ENCODE measurements around the gene GALNT16.

GALNT16 gene

DNA sequence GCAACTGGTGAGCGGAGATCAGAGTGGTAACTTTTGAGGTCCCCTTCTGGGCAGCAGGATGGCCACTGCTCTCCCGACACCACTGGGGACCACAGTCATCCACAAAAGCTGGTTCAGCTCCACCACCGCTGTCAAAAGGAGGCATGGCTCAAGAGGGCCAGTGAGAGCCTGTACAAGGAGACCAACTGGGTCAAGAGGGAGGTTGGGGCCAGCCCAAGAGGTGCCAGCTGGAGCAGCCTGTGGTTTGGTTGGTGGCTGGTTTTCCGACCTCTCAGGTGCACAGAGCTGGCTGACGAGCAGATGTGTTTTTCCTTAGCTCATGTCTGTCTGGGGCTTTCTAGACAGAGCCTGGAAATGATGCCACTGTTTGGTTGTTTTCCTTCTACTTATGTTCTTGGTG lies 78.0 kb downstream of the GALNT16 start:
- Histone ChIP-seq H3K4me3 (ENCODE audit: low read length) (no peak overlapping the region), H3K27me3 (ENCODE audit: control insufficient read depth, insufficient read depth, low read length) (peaks cover 21% of the 10 kb centered on the region), H3K4me1 (ENCODE audit: control insufficient read depth, insufficient read depth, low read length) (peaks cover 4% of the 10 kb centered on the region), H3K36me3 (ENCODE audit: control insufficient read depth, insufficient read depth, low read length) (no peaks in the 10 kb centered on the region), H3K9me3 (ENCODE audit: control insufficient read depth, low read length) (no peaks in the 10 kb centered on the region), H3K9ac (ENCODE audit: low read length) (no peak overlapping the region)

GRCh38 chr14:69339426-69339825 lies 79.5 kb downstream of the GALNT16 start:
- H3K4me3 ChIP-seq (ENCODE audit: low read length), result no peak overlapping the region
- peaks cover 14% of the 10 kb centered on the region for H3K4me1 ChIP-seq (ENCODE audit: control insufficient read depth, insufficient read depth, low read length)
- H3K9ac ChIP-seq (ENCODE audit: low read length), result no peak overlapping the region
- no peaks in the 10 kb centered on the region for H3K9me3 ChIP-seq (ENCODE audit: control insufficient read depth, low read length)
- H3K27me3 ChIP-seq (ENCODE audit: control insufficient read depth, insufficient read depth, low read length), result peaks cover 22% of the 10 kb centered on the region
- no peaks in the 10 kb centered on the region for H3K36me3 ChIP-seq (ENCODE audit: control insufficient read depth, insufficient read depth, low read length)

DNA sequence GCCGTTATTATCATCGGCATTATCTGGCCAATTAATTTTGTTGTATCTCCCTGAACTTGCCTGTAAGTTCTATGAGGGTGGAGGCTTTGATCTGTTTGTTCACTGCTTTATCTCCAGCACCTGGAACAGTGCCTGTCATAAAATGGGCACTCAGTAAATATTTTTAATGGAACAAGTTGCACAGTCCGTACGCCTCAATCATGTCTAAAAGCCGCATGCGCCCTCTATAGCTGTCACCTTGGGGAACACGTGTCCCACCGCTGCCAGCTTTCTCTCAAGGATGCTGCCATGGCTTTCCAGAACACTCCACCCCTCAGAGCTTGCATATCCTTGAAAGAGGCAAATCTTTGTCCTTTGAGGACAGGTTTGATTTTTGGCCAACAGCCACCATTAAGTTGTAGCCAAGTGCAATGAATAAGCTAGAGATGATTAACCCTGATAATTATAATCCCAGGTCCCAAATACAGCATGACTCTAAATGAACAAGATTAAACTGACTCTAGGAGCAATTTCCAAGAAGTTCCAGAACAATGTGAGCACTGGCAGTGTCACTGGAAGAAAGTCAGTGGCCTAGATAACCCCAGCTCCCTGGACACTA lies 83.1 kb downstream of the GALNT16 start:
- Histone ChIP-seq H3K36me3 (ENCODE audit: control insufficient read depth, insufficient read depth, low read length) (no peaks in the 10 kb centered on the region), H3K4me3 (ENCODE audit: low read length) (no peak overlapping the region), H3K9ac (ENCODE audit: low read length) (no peak overlapping the region)

DNA sequence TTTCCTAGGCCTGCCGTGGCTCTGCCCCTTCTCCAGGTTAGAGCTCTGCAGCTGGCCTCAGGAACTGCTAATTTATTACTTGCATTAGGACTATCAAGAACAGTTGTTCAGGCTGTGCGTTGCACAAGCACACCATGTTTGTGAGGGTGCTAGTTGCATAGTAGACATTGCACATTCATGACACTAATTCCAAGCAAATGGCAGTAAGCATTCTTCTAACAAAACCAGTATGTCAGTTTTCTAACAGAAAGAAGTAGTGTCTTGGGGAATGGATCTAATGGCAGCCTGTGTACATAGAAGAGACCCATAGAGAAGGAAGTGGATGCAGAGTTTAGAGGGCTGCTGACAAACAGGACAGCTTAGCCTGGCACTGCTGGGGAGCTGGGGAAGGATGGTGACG lies 84.2 kb downstream of the GALNT16 start:
- H3K4me1 ChIP-seq (ENCODE audit: control insufficient read depth, insufficient read depth, low read length), result peaks cover 14% of the 10 kb centered on the region
- no peak overlapping the region for H3K9ac ChIP-seq (ENCODE audit: low read length)
- H3K9me3 ChIP-seq (ENCODE audit: control insufficient read depth, low read length), result no peaks in the 10 kb centered on the region
- H3K4me3 ChIP-seq (ENCODE audit: low read length), result no peak overlapping the region
- H3K36me3 ChIP-seq (ENCODE audit: control insufficient read depth, insufficient read depth, low read length), result no peaks in the 10 kb centered on the region
- H3K27me3 ChIP-seq (ENCODE audit: control insufficient read depth, insufficient read depth, low read length), result peaks cover 43% of the 10 kb centered on the region

More for the DNA sequence above, 83.1 kb downstream of the GALNT16 start:
- H3K4me1 ChIP-seq (ENCODE audit: control insufficient read depth, insufficient read depth, low read length), result peaks cover 14% of the 10 kb centered on the region
- no peaks in the 10 kb centered on the region for H3K9me3 ChIP-seq (ENCODE audit: control insufficient read depth, low read length)
- H3K27me3 ChIP-seq (ENCODE audit: control insufficient read depth, insufficient read depth, low read length), result peaks cover 39% of the 10 kb centered on the region

DNA sequence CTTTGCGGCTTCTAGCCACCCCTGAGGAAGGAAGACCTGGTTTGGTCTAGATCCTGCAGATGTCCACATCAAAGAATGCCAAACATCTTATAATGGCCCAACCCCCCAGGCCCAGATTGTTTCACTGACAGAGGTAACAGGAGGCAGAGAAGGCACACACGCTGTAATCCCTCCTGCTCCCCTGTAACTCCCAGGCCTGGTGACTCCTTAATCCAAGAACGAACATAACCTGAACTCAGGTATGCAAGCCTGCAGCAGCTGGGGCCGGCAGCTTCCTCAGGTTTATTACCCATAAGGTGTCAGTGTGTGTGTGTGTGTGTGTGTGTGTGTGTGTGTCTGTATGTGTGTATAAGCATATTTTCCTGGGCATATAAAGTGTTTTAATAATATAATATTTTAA lies 85.4 kb downstream of the GALNT16 start:
- no peaks in the 10 kb centered on the region for H3K36me3 ChIP-seq (ENCODE audit: control insufficient read depth, insufficient read depth, low read length)
- no peak overlapping the region for H3K9ac ChIP-seq (ENCODE audit: low read length)
- peaks cover 14% of the 10 kb centered on the region for H3K4me1 ChIP-seq (ENCODE audit: control insufficient read depth, insufficient read depth, low read length)
- no peaks in the 10 kb centered on the region for H3K9me3 ChIP-seq (ENCODE audit: control insufficient read depth, low read length)
- H3K4me3 ChIP-seq (ENCODE audit: low read length), result no peak overlapping the region
- H3K27me3 ChIP-seq (ENCODE audit: control insufficient read depth, insufficient read depth, low read length), result peaks cover 39% of the 10 kb centered on the region

- no peaks in the 10 kb centered on the region for H3K36me3 ChIP-seq (ENCODE audit: control insufficient read depth, insufficient read depth, low read length)
- peaks cover 14% of the 10 kb centered on the region for H3K4me1 ChIP-seq (ENCODE audit: control insufficient read depth, insufficient read depth, low read length)
- no peaks in the 10 kb centered on the region for H3K9me3 ChIP-seq (ENCODE audit: control insufficient read depth, low read length)
Observed at GRCh38 chr14:69346710-69347109, 86.8 kb downstream of the GALNT16 start.

GRCh38 chr14:69349091-69349777 lies 89.3 kb downstream of the GALNT16 start:
- Histone ChIP-seq H3K27me3 (ENCODE audit: control insufficient read depth, insufficient read depth, low read length) (peaks cover 28% of the 10 kb centered on the region), H3K9ac (ENCODE audit: low read length) (no peak overlapping the region), H3K4me3 (ENCODE audit: low read length) (no peak overlapping the region), H3K36me3 (ENCODE audit: control insufficient read depth, insufficient read depth, low read length) (no peaks in the 10 kb centered on the region), H3K4me1 (ENCODE audit: control insufficient read depth, insufficient read depth, low read length) (peaks cover 2% of the 10 kb centered on the region), H3K9me3 (ENCODE audit: control insufficient read depth, low read length) (no peaks in the 10 kb centered on the region)

More at GRCh38 chr14:69346710-69347109, 86.8 kb downstream of the GALNT16 start:
- Histone ChIP-seq H3K27me3 (ENCODE audit: control insufficient read depth, insufficient read depth, low read length) (peaks cover 31% of the 10 kb centered on the region), H3K9ac (ENCODE audit: low read length) (no peak overlapping the region), H3K4me3 (ENCODE audit: low read length) (no peak overlapping the region)

GRCh38 chr14:69350892-69351291 lies 90.9 kb downstream of the GALNT16 start:
- no peak overlapping the region for H3K9ac ChIP-seq (ENCODE audit: low read length)
- peaks cover 9% of the 10 kb centered on the region for H3K4me1 ChIP-seq (ENCODE audit: control insufficient read depth, insufficient read depth, low read length)

GRCh38 chr14:69351385-69351784 lies 91.4 kb downstream of the GALNT16 start:
- no peaks in the 10 kb centered on the region for H3K9me3 ChIP-seq (ENCODE audit: control insufficient read depth, low read length)
- peaks cover 16% of the 10 kb centered on the region for H3K27me3 ChIP-seq (ENCODE audit: control insufficient read depth, insufficient read depth, low read length)
- H3K4me1 ChIP-seq (ENCODE audit: control insufficient read depth, insufficient read depth, low read length), result peaks cover 9% of the 10 kb centered on the region
- no peaks in the 10 kb centered on the region for H3K36me3 ChIP-seq (ENCODE audit: control insufficient read depth, insufficient read depth, low read length)
- H3K9ac ChIP-seq (ENCODE audit: low read length), result no peak overlapping the region
- no peak overlapping the region for H3K4me3 ChIP-seq (ENCODE audit: low read length)

More at GRCh38 chr14:69350892-69351291, 90.9 kb downstream of the GALNT16 start:
- peaks cover 16% of the 10 kb centered on the region for H3K27me3 ChIP-seq (ENCODE audit: control insufficient read depth, insufficient read depth, low read length)
- H3K36me3 ChIP-seq (ENCODE audit: control insufficient read depth, insufficient read depth, low read length), result no peaks in the 10 kb centered on the region
- H3K9me3 ChIP-seq (ENCODE audit: control insufficient read depth, low read length), result no peaks in the 10 kb centered on the region
- no peak overlapping the region for H3K4me3 ChIP-seq (ENCODE audit: low read length)

DNA sequence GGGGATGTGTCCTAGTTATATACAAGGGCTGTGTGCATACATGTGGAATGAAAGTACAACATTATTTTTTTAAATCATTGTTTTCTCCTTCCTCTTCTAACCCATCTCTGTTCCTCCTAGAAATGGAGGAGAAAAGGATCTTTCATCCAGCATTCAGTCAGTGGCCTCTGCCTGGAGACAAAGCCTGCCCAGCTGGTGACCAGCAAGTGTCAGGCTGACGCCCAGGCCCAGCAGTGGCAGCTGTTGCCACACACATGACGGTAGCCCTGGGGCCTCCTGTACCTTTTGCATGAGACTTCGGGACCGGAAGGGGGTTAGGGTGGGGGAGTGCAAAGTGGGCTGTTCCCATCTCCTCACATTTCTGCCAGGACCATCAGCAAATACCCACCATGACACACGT lies 92.0 kb downstream of the GALNT16 start:
- H3K4me3 ChIP-seq (ENCODE audit: low read length), result no peak overlapping the region
- peaks cover 9% of the 10 kb centered on the region for H3K4me1 ChIP-seq (ENCODE audit: control insufficient read depth, insufficient read depth, low read length)

GRCh38 chr14:69353168-69353567 lies 93.2 kb downstream of the GALNT16 start:
- Histone ChIP-seq H3K4me1 (ENCODE audit: control insufficient read depth, insufficient read depth, low read length) (peaks cover 9% of the 10 kb centered on the region), H3K9ac (ENCODE audit: low read length) (no peak overlapping the region), H3K4me3 (ENCODE audit: low read length) (no peak overlapping the region), H3K9me3 (ENCODE audit: control insufficient read depth, low read length) (no peaks in the 10 kb centered on the region), H3K36me3 (ENCODE audit: control insufficient read depth, insufficient read depth, low read length) (no peaks in the 10 kb centered on the region), H3K27me3 (ENCODE audit: control insufficient read depth, insufficient read depth, low read length) (peaks cover 9% of the 10 kb centered on the region)

More for the DNA sequence above, 92.0 kb downstream of the GALNT16 start:
- H3K36me3 ChIP-seq (ENCODE audit: control insufficient read depth, insufficient read depth, low read length), result no peaks in the 10 kb centered on the region
- no peak overlapping the region for H3K9ac ChIP-seq (ENCODE audit: low read length)
- peaks cover 16% of the 10 kb centered on the region for H3K27me3 ChIP-seq (ENCODE audit: control insufficient read depth, insufficient read depth, low read length)
- no peaks in the 10 kb centered on the region for H3K9me3 ChIP-seq (ENCODE audit: control insufficient read depth, low read length)

DNA sequence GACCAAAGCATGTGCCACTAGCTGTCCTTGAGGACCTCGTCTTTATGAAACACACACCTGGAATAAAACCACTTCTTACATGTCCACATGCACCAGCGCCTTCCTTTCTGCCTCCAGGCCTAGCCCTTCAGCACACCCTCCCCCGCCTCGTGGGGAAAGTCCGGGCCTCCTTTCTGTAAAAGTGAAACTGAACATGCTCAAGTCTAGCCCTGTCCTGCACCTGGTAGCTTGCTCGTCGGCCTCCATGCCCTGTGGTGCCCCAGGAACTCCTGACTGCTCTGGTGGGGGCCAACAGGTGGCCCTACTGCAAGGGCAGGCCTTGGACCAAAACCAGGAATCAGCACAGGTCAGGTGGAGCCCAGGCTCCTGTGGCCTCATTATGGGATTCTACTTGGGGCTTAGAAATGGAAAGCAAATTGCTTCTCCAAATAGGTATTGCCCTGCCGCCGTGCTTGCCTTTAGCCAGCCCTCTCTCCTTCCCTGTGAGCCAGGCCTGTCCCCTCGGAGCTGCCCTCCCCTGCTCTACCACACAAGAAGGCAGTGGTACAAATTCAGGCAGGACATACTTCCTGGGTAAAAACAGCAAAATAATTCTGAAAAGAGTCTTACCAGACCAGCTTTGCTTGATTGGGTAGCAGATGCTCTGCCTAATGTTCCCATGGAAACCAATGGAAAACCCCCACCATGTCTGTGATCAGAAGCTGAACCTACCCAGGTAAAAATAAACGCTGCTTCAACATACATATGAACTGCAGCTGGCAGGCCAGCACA lies 94.6 kb downstream of the GALNT16 start:
- H3K27me3 ChIP-seq (ENCODE audit: control insufficient read depth, insufficient read depth, low read length), result peaks cover 5% of the 10 kb centered on the region
- H3K4me1 ChIP-seq (ENCODE audit: control insufficient read depth, insufficient read depth, low read length), result peaks cover 9% of the 10 kb centered on the region
- H3K36me3 ChIP-seq (ENCODE audit: control insufficient read depth, insufficient read depth, low read length), result no peaks in the 10 kb centered on the region
- H3K4me3 ChIP-seq (ENCODE audit: low read length), result no peak overlapping the region
- H3K9me3 ChIP-seq (ENCODE audit: control insufficient read depth, low read length), result no peaks in the 10 kb centered on the region
- no peak overlapping the region for H3K9ac ChIP-seq (ENCODE audit: low read length)

Measured in mucosa of stomach (tissue), 1 donor.